BJ (cell line): ENCODE data around the gene CDC26. TPM values are rescaled to one million over a fixed set of nuclear protein-coding genes. Genes with fewer than 3 reads are reported as not detected.
"Not testable (repeated sequence)": the region's sequence is repeated elsewhere in the genome, so short reads cannot be mapped to it uniquely, and the experiment has no call there.

Source experiments
- CTCF ChIA-PET: fragments of 350-600 bp; formaldehyde crosslinking; extraction: SDS; loops from one replicate; lab custom pipeline; 2021; ENCODE audit warnings: antibody characterized with exemption, inconsistent platforms; lab: Yijun Ruan, JAX
- POLR2A ChIA-PET: fragments of 300-600 bp; sonication (Branson Sonifier 250); formaldehyde crosslinking; extraction: SDS; loops from one replicate; lab custom pipeline; 2021; ENCODE audit warnings: antibody characterized with exemption; lab: Charles Lee
- DNase-seq: peaks from one replicate; pipeline ENCODE4 v3.0.0-alpha.2; 2011; ENCODE audit warnings: low read depth
- H3K27me3 ChIP-seq: 2 replicates; pipeline ENCODE4 v1.6.0; 2011; ENCODE audit warnings: low read length; ENCODE audit not compliant: control insufficient read depth, insufficient read depth
- H3K36me3 ChIP-seq: 2 replicates; pipeline ENCODE4 v1.5.1; 2011; ENCODE audit warnings: low read length; ENCODE audit not compliant: control insufficient read depth, insufficient read depth
- H3K4me3 ChIP-seq: 2 replicates; pipeline ENCODE4 v1.5.1; 2011; ENCODE audit warnings: low read depth, mild to moderate bottlenecking, control low read depth, low read length
- CTCF ChIP-seq: IDR thresholded peaks from 2 replicates; pipeline ENCODE4 v1.5.1; 2011; ENCODE audit warnings: low read depth, mild to moderate bottlenecking, control low read depth, inconsistent platforms, low read length, moderate library complexity; ENCODE audit not compliant: insufficient read depth
- polyA plus RNA-seq: library from polyadenylated mRNA; depleted of rRNA; stranded (reverse); fragments of >200 nt; gene quantifications from 2 replicates; pipeline ENCODE4 v1.2.3, GENCODE V29; 2011

The CDC26 gene
- polyA plus RNA-seq, 1 experiment, result 11.1 TPM

GRCh38 chr9:113237026-113237425, 38.3 kb downstream of the CDC26 start:
- no peak for TF ChIP-seq CTCF
- no peaks in the 10 kb centered on the region for H3K36me3 ChIP-seq
- ChIA-PET POLR2A (interaction anchor here (0.5 kb wide), 1 partner anchor 57 kb away, joined by 3 read pairs; no protein-coding TSS in a partner anchor), CTCF (interaction anchor here (1.0 kb wide), 1 partner anchor 23 kb away, joined by 3 read pairs; no protein-coding TSS in a partner anchor)
- DNase-seq, result no peak
- no peaks in the 10 kb centered on the region for H3K27me3 ChIP-seq
- no peak overlapping the region for H3K4me3 ChIP-seq

GRCh38 chr9:113235701-113236255, 39.6 kb downstream of the CDC26 start:
- POLR2A ChIA-PET, H3K36me3 ChIP-seq, H3K27me3 ChIP-seq, DNase-seq, H3K4me3 ChIP-seq: not testable (repeated sequence)
- CTCF ChIA-PET, result interaction anchor here (1.0 kb wide), 1 partner anchor 24 kb away, joined by 3 read pairs; no protein-coding TSS in a partner anchor

- Histone ChIP-seq H3K4me3 (no peak overlapping the region), H3K36me3 (peaks cover 2% of the 10 kb centered on the region; the same call in 1 of the 2 replicates), H3K27me3 (no peaks in the 10 kb centered on the region)
- CTCF ChIA-PET, result no interaction called here
- no peak for TF ChIP-seq CTCF
- DNase-seq, result no peak
- POLR2A ChIA-PET, result no interaction called here
These were observed 43.7 kb downstream of the CDC26 start for GRCh38 chr9:113231701-113232100.

GRCh38 chr9:113228130-113228665, 47.2 kb downstream of the CDC26 start:
- TF ChIP-seq CTCF, result no peak
- no peak for DNase-seq
- H3K4me3 ChIP-seq, result no peak overlapping the region
- POLR2A ChIA-PET, result no interaction called here
- H3K36me3 ChIP-seq, result peaks cover 2% of the 10 kb centered on the region; the same call in 1 of the 2 replicates
- H3K27me3 ChIP-seq, result no peaks in the 10 kb centered on the region
- CTCF ChIA-PET, result interaction anchor here (1.1 to 1.4 kb wide), 2 partner anchors 12 to 68 kb away, joined by 3 read pairs; no protein-coding TSS in a partner anchor

GRCh38 chr9:113227436-113227835, 47.9 kb downstream of the CDC26 start:
- no peak overlapping the region for H3K4me3 ChIP-seq
- CTCF ChIA-PET, result interaction anchor here (0.8 to 1.4 kb wide), 3 partner anchors 13 to 67 kb away, joined by 3 read pairs; no protein-coding TSS in a partner anchor
- H3K36me3 ChIP-seq, result peaks cover 2% of the 10 kb centered on the region; the same call in 1 of the 2 replicates
- no peak for TF ChIP-seq CTCF
- DNase-seq, result no peak
- no peaks in the 10 kb centered on the region for H3K27me3 ChIP-seq
- POLR2A ChIA-PET, result no interaction called here
